GM12873 (cell line): ENCODE measurements around the gene DENND4A.

ENCODE experiments used
- TF ChIP-seq, protein P1 (sequence below): IDR thresholded peaks from 2 replicates; pipeline ENCODE4 v1.5.1; 2012; ENCODE audit warnings: low read depth, mild to moderate bottlenecking, moderate library complexity, low read length, control low read depth; ENCODE audit not compliant: insufficient read depth; ENCODE audit errors: missing control alignments

Gene DENND4A

GRCh38 chr15:65789105-65789504 lies 3.0 kb downstream of the DENND4A start:
- TF ChIP-seq, protein P1, sequence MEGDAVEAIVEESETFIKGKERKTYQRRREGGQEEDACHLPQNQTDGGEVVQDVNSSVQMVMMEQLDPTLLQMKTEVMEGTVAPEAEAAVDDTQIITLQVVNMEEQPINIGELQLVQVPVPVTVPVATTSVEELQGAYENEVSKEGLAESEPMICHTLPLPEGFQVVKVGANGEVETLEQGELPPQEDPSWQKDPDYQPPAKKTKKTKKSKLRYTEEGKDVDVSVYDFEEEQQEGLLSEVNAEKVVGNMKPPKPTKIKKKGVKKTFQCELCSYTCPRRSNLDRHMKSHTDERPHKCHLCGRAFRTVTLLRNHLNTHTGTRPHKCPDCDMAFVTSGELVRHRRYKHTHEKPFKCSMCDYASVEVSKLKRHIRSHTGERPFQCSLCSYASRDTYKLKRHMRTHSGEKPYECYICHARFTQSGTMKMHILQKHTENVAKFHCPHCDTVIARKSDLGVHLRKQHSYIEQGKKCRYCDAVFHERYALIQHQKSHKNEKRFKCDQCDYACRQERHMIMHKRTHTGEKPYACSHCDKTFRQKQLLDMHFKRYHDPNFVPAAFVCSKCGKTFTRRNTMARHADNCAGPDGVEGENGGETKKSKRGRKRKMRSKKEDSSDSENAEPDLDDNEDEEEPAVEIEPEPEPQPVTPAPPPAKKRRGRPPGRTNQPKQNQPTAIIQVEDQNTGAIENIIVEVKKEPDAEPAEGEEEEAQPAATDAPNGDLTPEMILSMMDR: no peak

DNA sequence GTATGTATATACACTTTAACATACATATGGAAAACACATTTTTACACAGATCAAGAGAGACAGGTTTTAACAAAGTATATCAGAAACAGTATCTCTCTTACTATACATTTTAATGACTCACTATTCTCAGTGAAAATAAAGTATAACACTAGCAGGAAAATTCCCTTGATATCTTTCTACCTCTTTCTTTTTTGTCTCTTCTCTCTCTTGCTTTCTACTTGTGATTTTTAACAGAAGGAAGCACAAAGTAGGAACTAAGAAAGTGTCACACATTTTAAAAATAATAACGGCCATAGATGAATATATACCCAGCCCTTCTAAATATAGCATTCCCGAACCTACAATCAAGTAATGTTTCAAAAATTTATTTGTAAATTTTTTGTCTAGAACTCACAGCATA lies 4.8 kb downstream of the DENND4A start:
- TF ChIP-seq, protein P1: no peak

DNA sequence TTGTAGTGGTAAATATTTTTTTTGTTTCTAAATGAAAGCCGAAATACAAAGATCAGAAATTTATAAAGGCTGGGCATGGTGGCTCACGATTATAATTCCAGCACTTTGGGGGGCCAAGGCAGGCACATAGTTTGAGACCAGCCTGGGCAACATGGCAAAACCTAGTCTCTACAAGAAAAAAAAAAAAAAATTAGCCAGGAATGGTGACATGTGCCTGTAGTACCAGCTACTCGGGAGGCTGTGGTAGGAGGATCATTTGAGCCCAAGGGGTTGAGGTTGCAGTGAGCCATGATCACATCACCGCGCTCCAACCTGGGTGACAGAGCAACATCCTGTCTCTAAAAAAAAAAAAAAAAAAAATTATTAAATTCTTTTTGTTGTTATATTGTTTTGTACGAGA lies 6.9 kb downstream of the DENND4A start:
- TF ChIP-seq, protein P1: no peak

GRCh38 chr15:65783872-65784271 lies 8.2 kb downstream of the DENND4A start:
- TF ChIP-seq, protein P1: no peak

DNA sequence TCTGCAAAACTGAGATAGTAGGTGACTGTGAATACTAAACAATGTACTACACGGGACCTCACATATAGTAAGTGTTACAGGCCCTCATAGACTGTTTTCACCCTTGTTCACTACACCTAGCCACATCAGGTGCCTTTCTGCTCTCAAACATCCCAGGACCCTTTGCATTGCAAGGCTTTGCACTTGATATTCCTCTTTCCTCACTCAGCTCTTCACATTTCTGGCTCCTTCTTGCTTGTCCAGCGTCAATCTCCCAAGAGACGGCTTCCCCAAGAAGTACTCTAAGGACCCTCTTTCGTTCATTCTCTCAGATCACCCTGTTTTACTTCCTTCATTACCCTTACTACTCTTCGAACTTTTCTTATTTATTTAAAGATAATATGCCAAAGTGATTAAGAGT lies 10.0 kb downstream of the DENND4A start:
- TF ChIP-seq, protein P1: no peak

DNA sequence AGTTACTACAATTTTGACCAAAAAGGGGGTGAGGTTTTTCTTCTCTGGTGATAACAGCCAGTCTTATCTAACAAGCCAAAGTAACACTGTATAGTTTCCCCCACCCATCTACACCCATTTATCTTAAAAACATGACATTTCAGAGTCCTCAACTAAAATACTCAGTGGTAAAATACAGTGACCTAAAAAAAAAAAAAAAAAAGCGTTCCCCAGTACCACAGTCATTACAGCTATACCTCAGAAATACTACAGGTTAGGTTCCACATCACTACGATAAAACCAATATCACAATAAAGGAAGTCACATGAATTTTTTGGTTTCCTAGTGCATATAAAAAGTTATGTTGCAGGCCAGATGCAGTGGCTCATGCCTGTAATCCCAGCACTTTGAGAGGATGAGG lies 13.8 kb downstream of the DENND4A start:
- TF ChIP-seq, protein P1: no peak

DNA sequence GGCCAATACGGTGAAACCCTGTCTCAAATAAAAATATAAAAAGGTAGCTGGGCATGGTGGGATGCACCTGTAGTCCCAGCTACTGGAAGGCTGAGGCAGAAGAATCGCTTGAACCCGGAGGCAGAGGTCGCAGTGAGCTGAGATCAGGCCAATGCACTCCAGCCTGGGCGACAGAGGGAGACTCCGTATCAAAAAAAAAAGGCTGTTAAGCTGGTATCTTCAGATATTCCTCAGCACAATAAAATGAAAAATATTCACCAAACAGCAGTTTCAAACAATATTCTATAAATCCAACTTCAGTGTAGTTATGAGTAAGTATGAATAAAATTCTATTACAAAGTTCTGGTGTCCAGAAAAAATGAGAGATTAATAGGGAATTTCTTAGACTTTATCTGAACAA lies 14.2 kb downstream of the DENND4A start:
- TF ChIP-seq, protein P1: no peak
